ENCODE measurements around the gene MAN2A2.

MAN2A2 gene

GRCh38 chr15:90902840-90903732 is at the start of gene MAN2A2:
MAN2A2 (plus strand) TSS chr15:90903302; CDS start chr15:90904208, 906 bp downstream.
- peak; percentile 60 to 71 (median 62) for DNase-seq (ENCODE audit: low read depth in 2 of 3, low spot score in 2 of 3)

- DNase-seq (ENCODE audit: low read depth in 2 of 3, low spot score in 2 of 3): no peak
Measured at GRCh38 chr15:90855139-90855538, 48.0 kb upstream of the MAN2A2 start.

GRCh38 chr15:90857337-90857736 is 45.8 kb upstream of the MAN2A2 start:
- no peak for DNase-seq (ENCODE audit: low read depth in 2 of 3, low spot score in 2 of 3)

- DNase-seq (ENCODE audit: low read depth in 2 of 3, low spot score in 2 of 3): no peak
Measured at GRCh38 chr15:90857883-90858443, 45.1 kb upstream of the MAN2A2 start.

- DNase-seq (ENCODE audit: low read depth in 2 of 3, low spot score in 2 of 3): no peak
Measured at GRCh38 chr15:90859234-90860131, 43.6 kb upstream of the MAN2A2 start.

- DNase-seq (ENCODE audit: low read depth in 2 of 3, low spot score in 2 of 3): no peak
Measured at GRCh38 chr15:90860450-90860849, 42.7 kb upstream of the MAN2A2 start.

GRCh38 chr15:90860942-90861675 is 42.0 kb upstream of the MAN2A2 start:
- DNase-seq (ENCODE audit: low read depth in 2 of 3, low spot score in 2 of 3): no peak

- DNase-seq (ENCODE audit: low read depth in 2 of 3, low spot score in 2 of 3): no peak
Measured at GRCh38 chr15:90862487-90862886, 40.6 kb upstream of the MAN2A2 start.

- no peak for DNase-seq (ENCODE audit: low read depth in 2 of 3, low spot score in 2 of 3)
Measured at GRCh38 chr15:90862964-90863778, 39.9 kb upstream of the MAN2A2 start.

GRCh38 chr15:90863987-90864386 is 39.1 kb upstream of the MAN2A2 start:
- DNase-seq (ENCODE audit: low read depth in 2 of 3, low spot score in 2 of 3): no peak

- DNase-seq (ENCODE audit: low read depth in 2 of 3, low spot score in 2 of 3): no peak
Measured at GRCh38 chr15:90864507-90864906, 38.6 kb upstream of the MAN2A2 start.

GRCh38 chr15:90865702-90866101 is 37.4 kb upstream of the MAN2A2 start:
- no peak for DNase-seq (ENCODE audit: low read depth in 2 of 3, low spot score in 2 of 3)

GRCh38 chr15:90866161-90866715 is 36.9 kb upstream of the MAN2A2 start:
- no peak for DNase-seq (ENCODE audit: low read depth in 2 of 3, low spot score in 2 of 3)

- no peak for DNase-seq (ENCODE audit: low read depth in 2 of 3, low spot score in 2 of 3)
Measured at GRCh38 chr15:90866800-90867199, 36.3 kb upstream of the MAN2A2 start.

GRCh38 chr15:90868261-90868689 is 34.8 kb upstream of the MAN2A2 start, which contains the start of gene FURIN:
FURIN (plus strand) TSS chr15:90868588; CDS start chr15:90875741, 7,153 bp downstream.
- no peak for DNase-seq (ENCODE audit: low read depth in 2 of 3, low spot score in 2 of 3)

GRCh38 chr15:90869140-90869541 is 34.0 kb upstream of the MAN2A2 start:
- DNase-seq (ENCODE audit: low read depth in 2 of 3, low spot score in 2 of 3): no peak

GRCh38 chr15:90869601-90870353 is 33.3 kb upstream of the MAN2A2 start:
- no peak for DNase-seq (ENCODE audit: low read depth in 2 of 3, low spot score in 2 of 3)

GRCh38 chr15:90870354-90871138 is 32.6 kb upstream of the MAN2A2 start:
- no peak for DNase-seq (ENCODE audit: low read depth in 2 of 3, low spot score in 2 of 3)
